Fibroblast of lung (primary cell): Measurements from ENCODE around the gene BICRA. TPM values are rescaled to one million over a fixed set of nuclear protein-coding genes. Genes with fewer than 3 reads are reported as not detected.

Experiments
- DNase-seq, 2 donors: peaks; one replicate each; pipeline versions ENCODE4 v3.0.0 to v3.0.0-alpha.2; 2010; ENCODE audit warnings: low read depth in 2 of 2
- H2AFZ ChIP-seq: 2 replicates; pipeline ENCODE4 v1.5.1; 2012; ENCODE audit warnings: low read length, control low read depth, inconsistent platforms
- H3K27ac ChIP-seq: 2 replicates; pipeline ENCODE4 v1.5.1; 2011; ENCODE audit warnings: low read length, control low read depth; ENCODE audit not compliant: insufficient read depth
- H3K27me3 ChIP-seq: 2 replicates; pipeline ENCODE4 v1.5.1; 2011; ENCODE audit warnings: mild to moderate bottlenecking, low read length; ENCODE audit not compliant: control insufficient read depth, insufficient read depth
- H3K36me3 ChIP-seq: 2 replicates; pipeline ENCODE4 v1.5.1; 2011; ENCODE audit warnings: low read length; ENCODE audit not compliant: control insufficient read depth, insufficient read depth
- H3K4me1 ChIP-seq: 2 replicates; pipeline ENCODE4 v1.5.1; 2011; ENCODE audit warnings: low read length; ENCODE audit not compliant: control insufficient read depth, insufficient read depth; ENCODE audit errors: extremely low read depth
- H3K4me2 ChIP-seq: 2 replicates; pipeline ENCODE4 v1.5.1; 2011; ENCODE audit warnings: low read length, control low read depth; ENCODE audit not compliant: insufficient read depth; ENCODE audit errors: extremely low read depth
- H3K4me3 ChIP-seq, 4 experiments: fragments of 200-600 bp in 1 of 4; sonication (generic) in 1 of 4; replicated peaks in 1 of 4; 2 replicates each; pipeline ENCODE4 v1.5.1; 2011 to 2016; ENCODE audit warnings: low read length in 4 of 4, low read depth in 3 of 4, mild to moderate bottlenecking in 3 of 4, control low read depth in 2 of 4, inconsistent platforms in 1 of 4, mixed read lengths in 1 of 4; ENCODE audit not compliant: insufficient read depth in 1 of 4; ENCODE audit errors: control extremely low read depth in 1 of 4
- H3K79me2 ChIP-seq: 2 replicates; pipeline ENCODE4 v1.5.1; 2012; ENCODE audit warnings: mild to moderate bottlenecking, low read length, inconsistent platforms; ENCODE audit not compliant: control insufficient read depth, insufficient read depth
- H3K9ac ChIP-seq: 2 replicates; pipeline ENCODE4 v1.5.1; 2011; ENCODE audit warnings: mild to moderate bottlenecking, low read length, control low read depth; ENCODE audit not compliant: insufficient read depth
- H3K9me3 ChIP-seq: 2 replicates; pipeline ENCODE4 v1.5.1; 2012; ENCODE audit warnings: low read depth, low read length; ENCODE audit not compliant: control insufficient read depth, insufficient read depth
- H4K20me1 ChIP-seq: 2 replicates; pipeline ENCODE4 v1.5.1; 2011; ENCODE audit warnings: low read length; ENCODE audit not compliant: control insufficient read depth, insufficient read depth; ENCODE audit errors: extremely low read depth
- CTCF ChIP-seq, 2 donors: IDR thresholded peaks in 1 of 2; conservative IDR thresholded peaks in 1 of 2; 1 replicate in 1 of 2; 2 replicates in 1 of 2; pipeline ENCODE4 v1.5.1; 2011 to 2012; ENCODE audit warnings: low read length in 2 of 2, control low read depth in 1 of 2, inconsistent platforms in 1 of 2, low read depth in 1 of 2, mild to moderate bottlenecking in 1 of 2
- EZH2 ChIP-seq: IDR thresholded peaks from 2 replicates; pipeline ENCODE4 v1.5.1; 2012; ENCODE audit warnings: low read length, control low read depth, mild to moderate bottlenecking; ENCODE audit errors: missing control alignments
- polyA plus RNA-seq, 2 donors: library from polyadenylated mRNA; depleted of rRNA in 1 of 2; stranded (reverse) in 1 of 2; unstranded in 1 of 2; fragments of >200 nt; gene quantifications; 2 replicates each; pipeline ENCODE4 v1.2.1, GENCODE V29; 2011 to 2012; ENCODE audit warnings: missing spikeins in 1 of 2
- total RNA-seq: library from RNA; depleted of rRNA; stranded (reverse); fragments of >200 nt; gene quantifications from 2 replicates; pipeline ENCODE4 v1.2.1, GENCODE V29; 2014

BICRA gene
- total and polyA plus RNA-seq, 2 donors (not counting 1 experiment from before 2014, with no cell fraction given), result 0.44 to 3.8 TPM

- Histone ChIP-seq H3K27me3 (no peaks in the 10 kb centered on the region), H3K9me3 (no peaks in the 10 kb centered on the region), H3K79me2 (peaks cover 56% of the 10 kb centered on the region), H2AFZ (no peak overlapping the region), H3K36me3 (no peaks in the 10 kb centered on the region), H3K4me2 (no peak overlapping the region), H3K27ac (no peak overlapping the region), H3K9ac (no peak overlapping the region), H3K4me3 (no peak overlapping the region), H4K20me1 (no peaks in the 10 kb centered on the region), H3K4me1 (no peaks in the 10 kb centered on the region)
- no peak for DNase-seq
- no peak for TF ChIP-seq CTCF (conservative IDR thresholded peaks at IDR 0.05 in 1 of 2, IDR thresholded peaks at IDR 0.05 in 1 of 2; ENCODE audit: low read depth in 1 of 2, low read length in 2 of 2)
- no peak for TF ChIP-seq EZH2
Observed at GRCh38 chr19:47630594-47630993, 21.7 kb downstream of the BICRA start.

- no peaks in the 10 kb centered on the region for H4K20me1 ChIP-seq
- no peaks in the 10 kb centered on the region for H3K9me3 ChIP-seq
- no peak for DNase-seq
- TF ChIP-seq CTCF (conservative IDR thresholded peaks at IDR 0.05 in 1 of 2, IDR thresholded peaks at IDR 0.05 in 1 of 2; ENCODE audit: low read depth in 1 of 2, low read length in 2 of 2) (no peak), EZH2 (no peak)
- H3K36me3 ChIP-seq, result no peaks in the 10 kb centered on the region
- peaks cover 51% of the 10 kb centered on the region for H3K79me2 ChIP-seq
- no peaks in the 10 kb centered on the region for H3K4me1 ChIP-seq
- H2AFZ ChIP-seq, result no peak overlapping the region
- no peaks in the 10 kb centered on the region for H3K27me3 ChIP-seq
- no peak overlapping the region for H3K4me2 ChIP-seq
- H3K9ac ChIP-seq, result no peak overlapping the region
- no peak overlapping the region for H3K27ac ChIP-seq
- H3K4me3 ChIP-seq, result no peak overlapping the region
Observed at GRCh38 chr19:47631681-47632446, 22.9 kb downstream of the BICRA start.

- no peak for DNase-seq
- Histone ChIP-seq H4K20me1 (no peaks in the 10 kb centered on the region), H3K4me1 (no peaks in the 10 kb centered on the region), H3K79me2 (peaks cover 40% of the 10 kb centered on the region), H3K36me3 (no peaks in the 10 kb centered on the region), H3K4me3 (no peak overlapping the region), H3K9me3 (no peaks in the 10 kb centered on the region), H3K9ac (no peak overlapping the region), H3K4me2 (no peak overlapping the region), H3K27ac (no peak overlapping the region), H3K27me3 (no peaks in the 10 kb centered on the region), H2AFZ (no peak overlapping the region)
- TF ChIP-seq CTCF (conservative IDR thresholded peaks at IDR 0.05 in 1 of 2, IDR thresholded peaks at IDR 0.05 in 1 of 2; ENCODE audit: low read depth in 1 of 2, low read length in 2 of 2) (no peak), EZH2 (no peak)
Observed at GRCh38 chr19:47633517-47633916, 24.6 kb downstream of the BICRA start.
